HG03159 (cell line): ENCODE results near the gene HDAC9.

Source experiments
- ATAC-seq: cut with Tn5 transposase; IDR thresholded peaks from one replicate; pipeline ENCODE4 v1.9.1; 2021; ENCODE audit warnings: mild to moderate bottlenecking, moderate library complexity; ENCODE audit not compliant: unreplicated experiment

Gene HDAC9

DNA sequence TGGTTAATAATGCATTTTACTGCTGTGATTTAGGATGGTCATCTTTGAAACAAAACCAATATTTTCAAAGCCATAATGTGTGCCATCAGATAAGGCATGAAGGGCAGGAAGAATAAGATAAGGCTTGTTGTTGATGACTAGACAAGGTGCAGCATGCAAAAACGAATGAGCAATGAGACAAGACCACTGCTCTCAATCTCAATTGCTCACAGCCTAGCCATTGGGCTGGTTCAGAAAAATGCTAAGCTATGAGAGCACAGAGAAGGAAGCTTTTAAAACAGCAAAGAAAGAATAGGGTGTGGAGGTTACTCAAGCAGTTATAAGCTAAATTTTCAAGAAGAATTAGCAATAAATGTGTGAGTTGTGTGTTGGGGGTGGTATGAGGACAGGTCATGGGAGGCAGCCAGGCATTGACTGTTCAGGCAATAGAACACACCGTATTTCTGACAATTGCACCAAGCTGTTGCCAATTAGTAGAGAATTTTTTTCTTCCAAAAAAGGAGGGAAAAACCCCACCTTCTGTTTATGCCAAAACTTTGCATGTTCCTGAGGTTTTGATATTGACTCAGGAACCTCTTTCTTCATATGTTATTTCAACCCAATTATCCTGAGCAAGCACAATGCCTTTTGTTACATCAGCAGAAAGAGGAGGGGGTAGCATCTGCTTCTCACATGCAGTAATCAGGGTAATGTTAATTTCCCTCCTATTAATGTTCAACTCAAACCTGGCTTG lies 276.5 kb downstream of the HDAC9 start:
- no peak for ATAC-seq

DNA sequence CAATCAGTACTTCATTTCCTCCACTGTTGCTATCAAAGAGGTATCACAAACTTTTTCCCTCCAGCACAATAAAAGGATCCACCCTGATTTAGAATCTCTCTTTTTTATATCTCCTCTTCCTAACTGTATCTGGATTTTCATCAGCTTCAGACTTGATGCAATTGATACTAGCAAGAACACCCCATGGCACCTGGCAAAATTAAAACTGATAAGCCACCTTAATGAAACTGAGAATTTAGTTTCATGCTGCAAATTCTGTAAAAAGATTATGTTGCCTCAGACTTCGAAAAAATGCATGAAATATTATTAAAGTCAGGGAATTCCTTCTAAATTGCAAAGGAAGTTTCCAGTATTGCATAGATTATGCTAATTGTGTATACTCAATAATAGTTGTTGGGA lies 277.0 kb downstream of the HDAC9 start:
- no peak for ATAC-seq

DNA sequence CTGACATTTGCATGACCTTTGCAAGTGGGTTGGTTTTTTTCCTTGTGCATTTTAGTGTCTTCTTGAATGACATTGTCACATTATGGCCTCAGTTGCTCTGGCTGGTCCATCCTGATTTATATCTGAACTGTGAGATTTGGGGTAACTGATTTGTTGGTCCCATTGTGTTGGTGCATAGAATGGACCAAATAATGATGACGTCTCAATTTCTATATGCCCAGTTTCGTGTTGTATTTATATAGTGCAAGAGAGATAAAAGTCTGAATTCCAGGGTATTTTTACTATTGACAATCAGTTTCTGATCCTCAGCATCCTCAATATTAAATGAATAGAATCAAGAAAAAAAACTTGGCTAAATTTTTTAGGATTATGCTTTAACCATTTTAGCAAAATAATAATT lies 281.8 kb downstream of the HDAC9 start:
- no peak for ATAC-seq

GRCh38 chr7:18778594-18778993 lies 283.0 kb downstream of the HDAC9 start:
- ATAC-seq: no peak

DNA sequence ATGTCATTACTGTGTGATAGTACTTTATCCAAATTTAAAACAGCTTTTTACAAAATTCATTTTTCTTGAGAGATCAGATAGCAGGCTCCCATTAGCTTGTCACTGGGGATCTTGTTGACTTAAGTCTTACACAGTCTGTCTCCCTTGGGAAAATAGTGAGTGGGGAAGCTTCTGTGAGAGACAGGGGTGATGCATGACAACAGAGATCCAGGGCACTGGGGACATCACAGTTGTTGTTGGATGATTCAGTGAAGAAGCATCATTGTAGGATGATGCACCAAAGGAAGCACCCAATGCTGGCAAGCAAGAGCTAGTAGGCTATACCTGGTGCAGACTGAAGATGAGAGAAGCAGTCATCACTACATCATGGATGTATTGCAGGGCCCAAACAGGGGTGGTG lies 284.7 kb downstream of the HDAC9 start:
- ATAC-seq: no peak

- no peak for ATAC-seq
Measured at GRCh38 chr7:18780938-18781337, 285.4 kb downstream of the HDAC9 start.

DNA sequence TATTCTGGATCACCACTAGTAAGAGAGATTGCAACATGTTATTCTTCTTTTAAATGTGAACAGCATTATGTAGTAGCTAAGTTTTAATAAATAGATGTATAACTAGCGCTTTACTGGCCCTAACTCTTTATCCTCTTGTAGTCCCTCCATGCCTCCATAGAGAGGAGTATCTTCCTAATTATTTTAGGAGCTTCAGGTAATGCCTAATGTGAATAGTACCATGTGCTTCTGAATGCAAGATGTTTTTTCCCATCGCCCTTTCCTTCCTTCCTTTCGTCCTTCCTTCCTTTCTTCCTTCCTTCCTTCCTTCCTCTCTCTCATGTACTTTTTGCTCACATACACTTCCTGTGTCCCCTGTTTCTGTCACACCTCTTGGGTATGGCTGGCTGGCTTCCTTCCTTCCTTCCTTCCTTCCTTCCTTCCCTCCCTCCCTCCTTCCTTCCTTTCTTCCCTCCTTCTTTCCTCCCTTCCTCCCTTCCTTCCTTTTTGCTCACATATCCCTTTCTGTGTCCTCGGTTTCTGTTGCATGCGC lies 290.7 kb downstream of the HDAC9 start:
- ATAC-seq: no peak

DNA sequence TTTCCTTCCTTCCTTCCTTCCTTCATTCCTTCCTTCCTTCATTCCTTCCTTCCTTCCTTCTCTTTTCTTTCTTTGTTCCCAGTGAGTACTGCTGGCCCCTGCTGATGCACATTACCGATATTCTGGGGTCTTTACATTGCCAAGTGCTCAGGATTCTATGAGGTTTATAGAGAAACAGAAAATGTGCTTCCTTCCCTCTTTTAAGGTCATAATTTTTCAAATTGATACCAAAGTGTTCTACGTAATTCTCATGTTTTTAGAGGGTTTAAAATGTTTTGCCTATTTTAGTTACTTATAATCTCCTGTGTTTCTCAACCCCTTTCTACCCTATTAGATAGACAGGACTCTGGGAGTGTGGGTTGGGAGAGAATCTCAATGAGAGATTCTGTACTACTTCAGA lies 291.2 kb downstream of the HDAC9 start:
- ATAC-seq: no peak

DNA sequence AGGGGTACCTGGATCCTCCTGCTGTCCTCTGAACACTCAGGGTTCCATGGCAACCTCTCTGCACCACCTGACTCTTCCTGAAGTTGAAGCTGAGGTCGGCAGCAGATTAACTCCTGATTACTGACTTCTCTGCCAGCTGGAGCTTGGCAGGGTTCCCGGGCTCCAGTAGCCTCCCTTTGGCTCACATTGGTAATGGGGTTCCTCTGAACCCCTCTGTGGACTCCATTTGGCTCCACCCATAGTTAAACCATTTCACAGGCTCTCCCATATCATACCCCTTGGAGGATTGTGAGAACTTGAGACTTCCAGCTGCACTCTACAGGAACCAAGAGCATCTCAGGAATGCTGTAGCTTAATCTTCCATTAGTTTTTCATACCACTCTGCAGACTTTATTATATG lies 292.5 kb downstream of the HDAC9 start:
- ATAC-seq: no peak

GRCh38 chr7:18792871-18793595 lies 297.5 kb downstream of the HDAC9 start:
- ATAC-seq: no peak

DNA sequence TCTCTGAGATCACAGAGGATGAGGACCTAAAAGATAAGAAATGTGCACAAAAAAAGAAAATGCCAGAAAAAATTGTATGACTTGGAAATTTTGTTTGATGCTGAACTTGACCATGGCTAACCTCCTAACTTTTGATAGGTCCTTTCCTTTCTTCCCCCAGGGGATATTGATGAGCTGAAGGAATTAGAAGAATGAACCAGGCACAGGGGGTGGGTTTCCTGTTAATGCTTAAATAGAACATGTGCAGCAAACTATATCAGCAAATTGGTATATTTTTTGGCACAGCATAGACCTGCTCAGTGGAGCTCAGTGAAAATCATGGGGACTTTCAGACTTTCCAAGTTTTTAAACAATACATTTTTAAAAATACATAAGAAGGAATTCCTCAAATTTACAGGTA lies 300.7 kb downstream of the HDAC9 start:
- ATAC-seq: no peak

DNA sequence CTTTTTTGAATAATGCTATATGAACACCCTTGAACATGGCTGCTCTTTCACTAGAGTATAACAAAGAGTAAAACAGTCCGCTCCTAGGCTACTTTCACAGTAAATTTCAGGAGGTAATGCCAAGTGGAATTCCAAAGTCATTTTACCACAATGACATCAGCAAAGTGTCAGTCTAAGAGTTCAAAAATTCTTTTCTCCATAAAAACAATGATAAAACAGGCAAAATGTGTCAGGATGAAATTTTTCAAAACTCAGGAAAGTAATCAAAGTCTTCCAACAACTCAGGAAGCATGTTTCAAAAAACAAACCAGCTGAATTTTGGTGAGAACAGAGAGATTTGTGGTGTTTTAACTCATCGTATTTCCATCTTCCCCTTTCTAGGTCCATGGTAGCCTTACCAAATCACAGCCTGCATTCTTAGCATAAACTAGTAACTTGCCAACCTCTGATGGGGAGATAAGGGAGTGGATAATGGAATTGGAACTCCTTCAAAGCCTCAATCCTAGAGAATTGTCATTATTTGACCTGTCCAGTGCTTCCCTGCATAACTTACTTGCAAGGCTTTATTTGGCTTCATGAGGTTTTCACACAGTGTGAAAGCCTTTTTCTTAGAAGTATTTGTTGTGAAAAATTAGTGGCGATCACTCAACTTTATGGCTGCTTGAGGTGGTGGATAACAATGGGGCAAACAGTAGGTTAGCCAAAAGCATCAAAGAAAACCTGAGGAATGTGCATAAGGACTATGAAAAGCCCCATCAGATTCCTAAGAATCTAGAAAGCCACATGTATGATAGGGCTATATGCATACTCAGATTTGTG lies 302.7 kb downstream of the HDAC9 start:
- ATAC-seq: no peak

DNA sequence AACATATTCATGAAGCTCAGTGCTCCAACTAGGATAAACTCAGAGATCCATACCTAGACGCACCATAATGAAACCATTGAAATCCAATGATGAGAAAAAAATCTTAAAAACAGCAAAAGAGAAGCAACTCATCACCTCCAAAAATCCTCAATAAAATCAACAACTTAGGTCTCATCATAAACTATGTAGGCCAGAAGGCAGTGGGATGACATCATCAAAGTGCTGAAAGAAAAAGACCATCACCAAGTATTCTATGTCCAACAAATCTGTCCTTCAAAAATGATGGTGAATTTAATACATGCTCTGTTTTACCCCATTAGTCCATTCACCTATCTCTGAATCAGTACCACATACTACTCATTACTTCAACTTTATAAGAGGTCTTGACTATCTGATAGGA lies 304.4 kb downstream of the HDAC9 start:
- no peak for ATAC-seq

- no peak for ATAC-seq
Measured at GRCh38 chr7:18803923-18804322, 308.4 kb downstream of the HDAC9 start.

DNA sequence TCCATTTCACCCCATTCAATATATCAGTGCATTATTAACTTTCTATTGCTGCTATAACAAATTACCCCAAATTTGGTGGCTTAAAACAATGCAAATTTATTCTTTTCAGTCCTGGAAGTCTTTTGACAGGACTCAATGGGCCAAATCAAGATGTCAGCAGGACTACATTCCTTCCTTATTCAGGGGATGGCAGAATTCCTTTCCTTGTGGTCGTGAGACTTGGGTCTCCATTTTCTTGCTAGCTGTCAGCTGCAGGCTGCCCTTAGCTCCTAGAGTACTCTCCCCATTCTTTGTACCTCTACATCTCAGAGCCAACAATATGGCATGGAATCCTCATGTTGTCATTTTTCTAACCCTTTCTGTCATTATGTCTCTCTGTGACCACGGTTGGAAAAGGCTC lies 310.6 kb downstream of the HDAC9 start:
- ATAC-seq: no peak

DNA sequence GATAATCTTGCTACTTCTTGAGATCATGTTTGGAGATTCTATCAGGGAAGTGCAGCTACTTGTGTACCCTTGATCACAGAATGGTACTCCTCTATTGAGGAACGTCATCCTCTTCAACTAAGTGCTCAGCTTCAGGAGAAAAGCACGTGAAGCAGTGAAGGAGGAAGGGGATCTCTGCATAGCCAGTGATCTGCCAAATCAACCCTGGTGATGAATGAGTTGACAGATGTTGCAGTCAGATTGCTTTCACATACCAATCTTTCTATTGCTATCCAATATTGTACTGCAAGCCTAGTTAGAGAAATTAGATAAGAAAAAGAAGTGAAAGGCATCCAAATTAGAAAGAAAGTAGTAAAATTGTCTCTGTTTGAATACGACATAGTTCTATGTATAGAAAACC lies 312.5 kb downstream of the HDAC9 start:
- ATAC-seq: no peak

DNA sequence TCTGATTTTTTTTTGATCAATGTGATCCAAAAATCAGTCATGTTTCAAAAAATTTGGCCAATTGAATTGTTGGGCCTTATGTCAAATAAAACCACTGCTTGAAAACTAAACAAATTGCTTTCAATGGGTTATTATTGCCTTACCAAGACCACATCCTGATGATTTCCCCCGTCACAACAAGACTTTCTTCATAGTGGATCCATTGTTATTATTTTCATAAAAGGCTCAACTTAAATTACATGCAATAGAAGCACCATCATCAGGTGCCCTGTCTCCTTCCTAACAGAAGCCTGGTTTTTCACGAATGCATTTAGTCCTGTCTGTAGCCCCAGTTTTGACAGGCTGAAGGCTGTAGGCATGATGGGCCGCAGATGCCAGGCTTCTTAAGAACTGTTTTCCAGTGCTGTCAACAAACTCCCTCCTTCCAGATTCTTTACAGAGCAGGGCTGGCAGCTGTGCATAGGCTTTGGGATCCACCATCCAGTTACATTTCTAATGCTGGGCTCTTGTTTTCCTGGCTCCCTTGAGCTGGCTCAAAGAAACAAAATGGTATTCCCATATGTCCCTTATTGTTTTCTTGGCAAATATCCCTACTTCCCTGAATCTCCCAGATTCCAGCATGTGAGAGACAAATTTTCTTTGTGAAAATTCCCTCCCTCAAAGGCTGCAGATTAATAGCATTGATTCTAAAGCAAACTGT lies 319.9 kb downstream of the HDAC9 start:
- no peak for ATAC-seq

GRCh38 chr7:18820981-18821380 lies 325.4 kb downstream of the HDAC9 start:
- ATAC-seq: no peak

- no peak for ATAC-seq
Measured at GRCh38 chr7:18821554-18821953, 326.0 kb downstream of the HDAC9 start.

- no peak for ATAC-seq
Measured at GRCh38 chr7:18824157-18824556, 328.6 kb downstream of the HDAC9 start.
